H1 (cell line): ENCODE data around the gene SORBS1. TPM values are rescaled to one million over a fixed set of nuclear protein-coding genes. Genes with fewer than 3 reads are reported as not detected.

Experiments used
- CHD1 ChIP-seq: IDR thresholded peaks from 2 replicates; pipeline ENCODE4 v1.6.1; 2012; ENCODE audit warnings: low read depth, low read length, improper control_type of control experiment
- CHD2 ChIP-seq: IDR thresholded peaks from 2 replicates; pipeline ENCODE4 v1.6.1; 2012; ENCODE audit warnings: low read length, improper control_type of control experiment
- EGR1 ChIP-seq: IDR thresholded peaks from 2 replicates; pipeline ENCODE4 v1.6.1; 2011; ENCODE audit warnings: low read depth, low read length, borderline replicate concordance
- JUND ChIP-seq: IDR thresholded peaks from 2 replicates; pipeline ENCODE4 v1.6.1; 2011; ENCODE audit warnings: mild to moderate bottlenecking, improper control_type of control experiment, low read length
- POLR2A ChIP-seq, 2 experiments: IDR thresholded peaks; 1 replicate in 1 of 2; 2 replicates in 1 of 2; pipeline ENCODE4 v1.6.1; 2011; ENCODE audit warnings: low read depth in 2 of 2, low read length in 2 of 2, mild to moderate bottlenecking in 2 of 2; ENCODE audit errors: control extremely low read depth in 1 of 2
- POU5F1 ChIP-seq: IDR thresholded peaks from 2 replicates; pipeline ENCODE4 v1.6.1; 2011; ENCODE audit warnings: low read depth, mild to moderate bottlenecking, low read length, moderate library complexity
- SUZ12 ChIP-seq: fragments of 200-600 bp; sonication (generic); IDR thresholded peaks from 2 replicates; pipeline ENCODE4 v1.6.1; 2012; ENCODE audit warnings: mild to moderate bottlenecking, inconsistent platforms, low read length, moderate library complexity, mixed read lengths
- ZNF274 ChIP-seq: IDR thresholded peaks from 2 replicates; pipeline ENCODE4 v1.7.0; 2012; ENCODE audit warnings: low read length, borderline replicate concordance; ENCODE audit errors: extremely low read depth
- polyA plus RNA-seq, 7 experiments: library from polyadenylated mRNA; depleted of rRNA in 3 of 7; stranded (reverse) in 5 of 7; unstranded in 2 of 7; fragments of >200 nt in 5 of 7; fragments of 200-250 nt in 2 of 7; gene quantifications; 1 replicate in 5 of 7; 2 replicates in 1 of 7; 4 replicates in 1 of 7; pipeline versions ENCODE4 v1.2.1 to v1.2.3, GENCODE V29; 2011 to 2013; ENCODE audit warnings: missing spikeins in 2 of 7, mixed read lengths in 2 of 7
- total RNA-seq: library from RNA; stranded (reverse); fragmentation: NEBNext Ultra II Directional; extraction: Animal tissue kit (Norgen Biotek cat#: 25700); gene quantifications from 2 replicates; pipeline ENCODE4 v1.2.1, GENCODE V29; 2021
- TF ChIP-seq, protein P1 (sequence below): IDR thresholded peaks from 2 replicates; pipeline ENCODE4 v1.6.1; 2012; ENCODE audit warnings: inconsistent platforms

SORBS1 gene
- total and polyA plus RNA-seq, 2 of the 8 experiments (the other 6 are each of a cell fraction or from before 2014, with no cell fraction given), result 16.0 to 35.0 TPM

- TF ChIP-seq, protein P1, sequence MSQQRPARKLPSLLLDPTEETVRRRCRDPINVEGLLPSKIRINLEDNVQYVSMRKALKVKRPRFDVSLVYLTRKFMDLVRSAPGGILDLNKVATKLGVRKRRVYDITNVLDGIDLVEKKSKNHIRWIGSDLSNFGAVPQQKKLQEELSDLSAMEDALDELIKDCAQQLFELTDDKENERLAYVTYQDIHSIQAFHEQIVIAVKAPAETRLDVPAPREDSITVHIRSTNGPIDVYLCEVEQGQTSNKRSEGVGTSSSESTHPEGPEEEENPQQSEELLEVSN, result no peak
- no peak for TF ChIP-seq CHD2
- TF ChIP-seq SUZ12, result no peak
- TF ChIP-seq JUND, result no peak
- no peak for TF ChIP-seq POLR2A (IDR thresholded peaks at IDR 0.05; ENCODE audit: control extremely low read depth in 1 of 2, low read depth in 2 of 2, low read length in 2 of 2)
- no peak for TF ChIP-seq CHD1
- no peak for TF ChIP-seq POU5F1
- no peak for TF ChIP-seq EGR1
- no peak for TF ChIP-seq ZNF274
These were observed 44.0 kb upstream of the SORBS1 start (continued) for GRCh38 chr10:95605163-95605562.
